NCI-H1048 (cell line): ENCODE measurements around the gene NRARP.

Source experiments
- DNase-seq: peaks from one replicate; lab custom pipeline; 2025; lab: John Stamatoyannopoulos, UW

Gene NRARP

GRCh38 chr9:137297966-137298365 is 4.1 kb downstream of the NRARP start:
- DNase-seq, result no peak

- no peak for DNase-seq
Observed at GRCh38 chr9:137296670-137297664, 5.1 kb downstream of the NRARP start.

GRCh38 chr9:137295849-137296669 is 6.0 kb downstream of the NRARP start:
- DNase-seq, result no peak

- no peak for DNase-seq
Observed at GRCh38 chr9:137295238-137295811, 6.7 kb downstream of the NRARP start.

GRCh38 chr9:137294681-137295237 is 7.3 kb downstream of the NRARP start:
- no peak for DNase-seq

- no peak for DNase-seq
Observed at GRCh38 chr9:137294091-137294680, 7.9 kb downstream of the NRARP start.

GRCh38 chr9:137293482-137294090 is 8.5 kb downstream of the NRARP start:
- no peak for DNase-seq

GRCh38 chr9:137293094-137293481 is 9.0 kb downstream of the NRARP start:
- no peak for DNase-seq

GRCh38 chr9:137286975-137287383 is 15.1 kb downstream of the NRARP start:
- DNase-seq, result no peak

GRCh38 chr9:137281345-137282116 is 20.5 kb downstream of the NRARP start:
- no peak for DNase-seq

- DNase-seq, result no peak
Observed at GRCh38 chr9:137280474-137281344, 21.4 kb downstream of the NRARP start.

- no peak for DNase-seq
Observed at GRCh38 chr9:137279741-137280473, 22.2 kb downstream of the NRARP start.

- no peak for DNase-seq
Observed at GRCh38 chr9:137278721-137279711, 23.1 kb downstream of the NRARP start.

- DNase-seq, result no peak
Observed at GRCh38 chr9:137278061-137278701, 23.9 kb downstream of the NRARP start.

GRCh38 chr9:137277329-137278041 is 24.6 kb downstream of the NRARP start, which contains the start of gene TOR4A:
TOR4A (plus strand) TSS chr9:137277726; CDS start chr9:137278690, 964 bp downstream.
- no peak for DNase-seq
